ENCODE measurements around the gene TNFRSF6B.

TNFRSF6B gene

DNA sequence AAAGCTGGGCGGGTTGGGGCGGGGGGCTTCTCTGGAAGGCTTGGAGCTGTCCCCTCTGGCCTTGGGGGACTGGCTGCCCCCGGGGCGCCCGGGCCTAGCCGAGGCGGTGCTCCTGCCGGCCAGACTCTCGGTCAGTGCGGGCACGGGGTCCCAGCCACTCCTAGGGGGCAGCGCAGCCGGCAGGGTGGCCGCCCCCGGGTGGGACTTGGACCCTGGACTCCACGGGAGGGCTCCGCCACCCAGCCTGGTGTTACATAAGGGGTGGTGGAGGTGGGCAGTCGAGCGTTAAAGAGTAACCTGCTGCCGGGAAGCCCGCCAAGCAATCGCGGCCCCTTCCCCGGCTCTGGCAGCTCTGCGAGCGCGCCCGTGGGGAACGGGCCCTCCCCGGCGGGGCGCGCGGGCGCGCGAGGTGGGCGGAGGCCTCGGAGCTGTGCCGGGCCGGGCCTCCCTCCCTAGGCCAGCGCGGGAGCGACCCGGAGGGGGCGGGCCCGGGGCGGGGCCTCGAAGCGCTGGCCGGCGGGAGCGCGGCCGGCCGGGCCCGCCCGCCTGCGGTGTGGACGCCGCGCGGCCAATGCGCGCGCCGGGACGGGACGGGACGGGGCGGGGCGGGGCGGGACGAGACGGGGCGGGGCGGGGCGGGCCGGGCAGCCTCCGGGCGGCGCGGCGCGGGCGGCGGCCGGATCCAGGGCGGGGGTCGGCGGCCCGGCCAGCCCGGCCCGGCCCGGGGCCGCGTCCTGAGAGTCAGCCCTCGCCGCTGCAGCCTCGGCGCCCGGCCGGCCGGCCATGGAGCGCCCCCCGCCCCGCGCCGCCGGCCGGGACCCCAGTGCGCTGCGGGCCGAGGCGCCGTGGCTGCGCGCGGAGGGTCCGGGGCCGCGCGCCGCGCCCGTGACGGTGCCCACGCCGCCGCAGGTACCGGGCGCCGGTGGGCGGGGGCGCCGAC lies 42.9 kb downstream of the TNFRSF6B start, which contains the start of gene SLC2A4RG:
Gene SLC2A4RG (plus strand): TSS at position 647 of the 940 bp plus-strand sequence. CDS start 137 bp downstream, at position 784.
- no peak for DNase-seq (ENCODE audit: low read depth)

DNA sequence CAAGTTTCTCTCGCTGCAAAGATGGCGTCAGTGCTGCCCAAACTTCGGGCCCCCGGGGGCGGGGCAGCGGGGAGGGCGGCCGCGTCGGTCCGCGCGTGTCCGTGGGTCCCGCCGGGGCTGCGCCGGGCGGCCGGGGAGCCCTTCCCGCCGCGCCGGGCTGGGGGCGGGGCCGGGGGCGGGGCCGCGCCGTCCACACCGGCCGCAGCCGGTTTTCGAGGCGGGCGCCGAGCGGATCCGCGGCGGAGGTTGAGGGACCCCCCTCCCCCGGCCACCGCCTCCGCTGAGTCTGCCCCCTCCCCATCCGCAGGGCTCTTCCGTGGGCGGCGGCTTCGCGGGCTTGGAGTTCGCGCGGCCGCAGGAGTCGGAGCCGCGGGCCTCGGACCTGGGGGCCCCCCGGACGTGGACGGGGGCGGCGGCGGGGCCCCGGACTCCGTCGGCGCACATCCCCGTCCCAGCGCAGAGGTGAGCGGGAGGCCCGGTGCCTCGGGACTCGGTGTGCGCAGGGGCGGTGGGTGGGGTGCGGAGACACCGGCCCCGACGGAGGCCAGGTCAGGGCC lies 43.7 kb downstream of the TNFRSF6B start:
- DNase-seq (ENCODE audit: low read depth): no peak

DNA sequence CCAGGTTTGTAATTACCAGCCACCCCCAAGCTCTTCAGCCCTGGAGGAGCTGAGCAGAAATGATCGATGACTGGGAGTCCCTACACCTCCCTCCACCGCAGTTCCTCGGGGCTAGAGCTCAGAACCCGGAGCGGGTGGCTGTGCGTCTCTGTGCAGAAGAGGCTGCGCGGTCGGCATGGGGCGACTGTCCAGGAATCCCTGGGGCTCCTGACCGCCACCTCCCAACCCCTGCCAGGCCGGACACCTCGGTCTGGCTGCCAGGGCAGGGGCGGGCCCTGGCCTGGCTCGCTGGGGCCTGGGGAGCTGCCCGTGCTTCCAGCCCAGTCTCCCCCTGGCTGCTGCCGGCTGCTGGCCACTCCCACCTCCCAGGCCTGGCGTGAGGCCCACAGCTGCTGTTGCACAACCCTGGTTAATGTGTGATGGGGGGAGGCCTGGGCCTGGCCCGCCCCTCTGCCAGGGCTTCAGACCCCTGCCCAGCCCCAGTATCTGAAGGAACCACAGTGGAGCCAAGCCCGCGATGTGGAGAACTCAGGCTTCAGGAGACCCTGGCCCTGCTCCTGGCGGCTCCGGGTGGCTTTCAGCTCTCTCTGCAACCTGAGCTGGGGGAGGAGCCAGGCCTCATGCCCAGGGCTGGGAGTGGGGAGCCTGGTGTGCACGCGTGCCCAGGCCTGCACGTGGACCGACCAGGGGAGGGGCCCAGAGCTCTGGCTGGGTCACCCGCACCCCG lies 44.3 kb downstream of the TNFRSF6B start:
- no peak for DNase-seq (ENCODE audit: low read depth)

DNA sequence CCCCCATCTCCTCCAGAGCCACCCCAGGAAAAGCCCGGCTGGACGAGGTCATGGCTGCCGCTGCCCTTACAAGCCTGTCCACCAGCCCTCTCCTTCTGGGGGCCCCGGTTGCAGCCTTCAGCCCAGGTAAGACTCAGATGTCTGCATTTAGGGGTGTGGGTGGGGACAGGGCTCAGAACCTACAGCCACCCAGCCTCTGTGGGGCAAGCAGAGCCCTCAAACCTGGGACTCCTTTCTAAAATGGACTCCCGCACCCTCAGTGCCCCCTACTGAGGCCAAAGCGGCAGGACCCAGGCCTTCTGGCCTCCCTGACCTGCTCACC lies 44.9 kb downstream of the TNFRSF6B start:
- DNase-seq (ENCODE audit: low read depth): no peak

DNA sequence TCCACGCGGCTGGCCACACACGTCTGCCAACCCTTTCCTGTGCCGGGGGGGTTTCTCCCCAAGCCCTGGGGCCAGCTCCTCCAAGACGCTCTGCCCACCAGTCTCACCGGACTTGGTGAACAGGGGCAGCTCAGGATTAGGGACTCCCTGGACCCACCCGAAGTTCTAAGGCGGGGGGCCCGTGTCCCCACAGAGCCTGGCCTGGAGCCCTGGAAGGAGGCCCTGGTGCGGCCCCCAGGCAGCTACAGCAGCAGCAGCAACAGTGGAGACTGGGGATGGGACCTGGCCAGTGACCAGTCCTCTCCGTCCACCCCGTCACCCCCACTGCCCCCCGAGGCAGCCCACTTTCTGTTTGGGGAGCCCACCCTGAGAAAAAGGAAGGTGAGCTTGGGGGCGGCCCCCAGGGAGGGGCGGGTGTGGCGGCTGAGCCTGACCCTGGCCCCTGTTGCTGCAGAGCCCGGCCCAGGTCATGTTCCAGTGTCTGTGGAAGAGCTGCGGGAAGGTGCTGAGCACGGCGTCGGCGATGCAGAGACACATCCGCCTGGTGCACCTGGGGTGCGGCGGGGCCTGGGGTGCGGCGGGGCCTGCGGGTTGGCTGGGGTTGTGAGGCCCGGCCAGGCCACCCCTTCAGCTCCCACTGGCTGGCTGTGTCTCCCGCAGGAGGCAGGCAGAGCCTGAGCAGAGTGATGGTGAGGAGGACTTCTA lies 45.4 kb downstream of the TNFRSF6B start:
- no peak for DNase-seq (ENCODE audit: low read depth)

DNA sequence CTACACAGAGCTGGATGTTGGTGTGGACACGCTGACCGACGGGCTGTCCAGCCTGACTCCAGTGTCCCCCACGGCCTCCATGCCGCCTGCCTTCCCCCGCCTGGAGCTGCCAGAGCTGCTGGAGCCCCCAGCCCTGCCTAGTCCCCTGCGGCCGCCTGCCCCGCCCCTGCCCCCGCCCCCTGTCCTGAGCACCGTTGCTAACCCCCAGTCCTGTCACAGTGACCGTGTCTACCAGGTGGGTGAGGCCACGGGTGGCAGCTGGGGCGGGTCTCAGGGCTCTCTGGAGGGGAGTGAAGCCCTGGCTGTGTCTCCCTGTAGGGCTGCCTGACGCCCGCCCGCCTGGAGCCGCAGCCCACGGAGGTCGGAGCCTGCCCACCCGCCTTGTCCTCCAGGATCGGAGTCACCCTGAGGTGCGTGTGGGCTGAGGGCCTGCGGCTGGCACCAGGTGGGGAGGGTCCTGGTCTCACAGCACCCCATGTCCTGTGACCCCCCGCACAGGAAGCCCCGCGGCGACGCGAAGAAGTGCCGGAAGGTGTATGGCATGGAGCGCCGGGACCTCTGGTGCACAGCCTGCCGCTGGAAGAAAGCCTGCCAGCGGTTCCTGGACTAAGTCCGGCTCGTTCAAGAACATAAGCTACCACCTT lies 46.1 kb downstream of the TNFRSF6B start:
- DNase-seq (ENCODE audit: low read depth): no peak

DNA sequence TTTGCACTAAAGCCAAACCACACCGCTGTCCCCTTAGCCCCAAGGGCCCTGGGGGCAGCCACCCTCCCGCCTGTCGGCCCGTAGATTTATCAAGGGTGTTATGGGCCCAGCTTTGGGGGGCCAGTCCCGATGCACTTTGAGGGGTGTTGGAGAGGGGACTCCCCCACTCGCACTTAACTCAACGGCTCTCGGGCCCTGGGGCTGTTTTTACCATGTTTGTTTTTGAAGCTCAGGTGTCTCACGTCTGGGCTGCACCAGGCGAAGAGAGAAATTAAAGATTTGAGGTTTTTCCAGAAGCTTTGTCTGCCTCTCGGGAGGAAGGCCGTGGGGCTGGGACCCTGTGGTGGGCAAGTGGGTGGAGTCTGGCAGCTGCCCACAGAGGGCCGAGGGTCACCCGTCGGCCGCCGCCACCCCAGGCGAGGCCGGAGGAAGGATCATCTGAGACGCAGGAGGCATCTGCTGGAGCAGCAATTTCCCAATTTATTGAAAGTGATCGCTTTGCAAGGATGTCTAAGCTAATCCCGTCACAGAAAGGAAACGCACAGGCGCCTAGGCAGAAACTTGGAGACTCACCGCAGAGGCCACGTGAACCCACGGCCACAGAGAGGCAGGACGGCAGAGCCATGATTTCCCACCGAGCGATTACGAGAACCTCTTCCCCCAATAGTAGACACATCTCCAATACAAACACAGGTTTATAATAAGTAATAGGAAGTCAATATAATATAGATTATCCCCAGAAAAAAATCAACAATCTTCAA lies 46.9 kb downstream of the TNFRSF6B start:
- no peak for DNase-seq (ENCODE audit: low read depth)

DNA sequence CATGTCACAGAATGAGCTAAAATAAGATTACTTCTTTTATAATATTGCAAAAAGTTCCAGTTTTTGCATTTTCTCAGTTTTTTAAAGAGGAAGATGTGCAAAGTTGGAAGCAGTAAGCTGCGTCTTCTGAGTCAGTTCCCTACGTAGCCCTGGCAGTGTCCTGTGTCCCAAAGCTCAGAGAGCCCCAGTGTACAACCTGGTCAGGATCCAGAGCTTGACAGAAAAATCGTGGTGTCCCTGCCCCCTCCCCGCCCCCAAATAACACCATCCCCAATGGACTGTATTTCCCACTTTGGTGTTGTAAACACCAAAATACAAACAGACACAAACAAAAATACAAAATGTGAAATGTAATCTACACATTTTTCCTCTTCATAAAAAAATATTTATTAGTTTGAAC lies 47.7 kb downstream of the TNFRSF6B start:
- DNase-seq (ENCODE audit: low read depth): no peak

DNA sequence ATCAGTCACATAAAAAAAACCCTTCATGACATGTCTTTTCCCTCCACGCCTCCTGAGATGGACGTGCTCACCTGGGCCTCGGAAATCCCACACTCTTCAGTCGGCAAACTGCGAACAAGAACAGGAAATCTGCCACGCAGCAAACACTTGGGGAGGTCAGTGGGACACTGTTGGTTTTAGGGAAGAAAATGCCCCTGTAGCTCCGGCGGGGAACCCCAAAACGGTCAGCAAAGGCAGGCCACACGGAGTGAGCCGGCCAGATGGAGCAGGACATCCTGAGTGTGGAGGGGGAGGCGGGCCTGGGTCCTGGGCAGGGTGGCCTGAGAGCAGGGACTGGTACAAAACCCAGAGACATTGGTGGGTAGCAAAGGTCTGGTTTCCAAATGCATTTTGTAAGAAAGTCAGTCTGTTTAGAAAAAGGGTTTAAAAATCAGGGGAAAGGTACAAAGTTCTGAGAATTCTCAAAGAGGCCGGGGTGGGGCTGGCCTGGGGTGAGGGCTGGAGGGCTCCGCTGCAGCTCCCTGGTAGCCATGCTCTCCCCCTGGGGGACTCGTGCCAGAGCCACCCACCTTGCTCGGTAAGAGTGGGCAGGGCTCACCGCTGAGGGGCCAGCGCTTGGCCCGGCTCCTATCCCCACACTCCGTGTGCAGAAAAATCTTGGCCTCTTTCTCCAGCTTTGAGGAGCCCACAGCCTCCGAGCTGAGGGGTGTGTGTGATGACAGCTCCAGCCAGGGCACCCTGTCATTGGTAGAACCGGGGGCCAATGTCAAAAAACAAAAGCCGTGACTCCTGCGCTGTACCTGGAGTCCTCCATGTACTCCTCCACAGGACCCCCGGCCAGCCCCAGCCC lies 48.3 kb downstream of the TNFRSF6B start:
- DNase-seq (ENCODE audit: low read depth): no peak

DNA sequence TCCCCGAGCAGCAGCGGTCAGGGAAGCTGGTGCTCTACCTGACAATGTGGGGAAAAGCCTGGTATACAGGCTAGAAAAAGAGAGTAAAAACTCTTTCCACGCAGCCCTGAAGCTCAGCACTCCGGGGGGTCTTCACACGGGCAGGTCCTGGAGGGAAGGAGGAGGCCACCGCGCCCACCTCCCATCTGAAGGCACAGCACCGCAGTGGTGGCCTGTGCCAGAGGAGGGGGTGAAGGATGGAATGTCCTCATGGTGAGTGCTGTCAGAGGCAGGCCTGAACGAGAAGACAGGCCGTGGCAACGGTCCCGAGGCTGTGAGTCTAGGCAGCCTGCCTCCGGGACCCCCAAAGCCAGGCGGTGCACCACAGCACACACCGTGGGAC lies 49.0 kb downstream of the TNFRSF6B start:
- no peak for DNase-seq (ENCODE audit: low read depth)

DNA sequence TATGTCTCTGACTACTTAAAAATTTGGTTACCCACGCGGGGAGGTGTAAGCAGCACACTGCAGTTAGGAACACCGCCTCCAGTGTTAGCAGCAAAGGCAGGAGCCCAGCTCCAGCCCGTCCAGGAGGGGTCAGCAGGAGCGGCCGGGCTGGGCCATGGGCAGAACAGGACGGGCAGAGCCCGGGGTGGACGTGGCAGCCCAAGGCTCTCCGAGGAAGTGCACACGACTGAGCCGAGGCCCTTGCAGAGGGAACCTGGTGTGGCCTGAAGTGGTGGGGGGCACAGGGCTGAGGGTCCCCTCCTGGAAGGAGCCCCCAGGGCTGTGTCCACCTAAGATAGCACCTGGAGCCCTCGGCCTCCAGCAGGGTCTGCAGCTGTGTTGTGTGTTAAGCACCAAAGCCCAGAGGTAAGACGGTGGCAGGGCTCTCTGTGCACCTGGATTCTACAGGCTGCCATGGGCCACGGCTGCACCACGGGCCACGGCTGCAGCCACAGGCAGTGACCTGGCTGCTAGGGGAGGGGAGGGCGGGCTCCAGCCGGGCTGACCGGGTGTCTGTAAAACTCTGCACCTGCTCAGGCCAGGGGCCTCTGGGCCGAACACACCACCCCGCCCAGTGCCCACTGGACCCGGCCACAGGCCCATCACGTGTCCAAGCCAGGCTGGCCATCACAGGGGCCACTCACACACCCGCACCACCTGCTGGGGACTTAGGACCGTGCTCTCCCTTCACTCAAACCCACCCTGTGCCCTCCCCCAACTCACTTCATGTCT lies 49.7 kb downstream of the TNFRSF6B start:
- no peak for DNase-seq (ENCODE audit: low read depth)

DNA sequence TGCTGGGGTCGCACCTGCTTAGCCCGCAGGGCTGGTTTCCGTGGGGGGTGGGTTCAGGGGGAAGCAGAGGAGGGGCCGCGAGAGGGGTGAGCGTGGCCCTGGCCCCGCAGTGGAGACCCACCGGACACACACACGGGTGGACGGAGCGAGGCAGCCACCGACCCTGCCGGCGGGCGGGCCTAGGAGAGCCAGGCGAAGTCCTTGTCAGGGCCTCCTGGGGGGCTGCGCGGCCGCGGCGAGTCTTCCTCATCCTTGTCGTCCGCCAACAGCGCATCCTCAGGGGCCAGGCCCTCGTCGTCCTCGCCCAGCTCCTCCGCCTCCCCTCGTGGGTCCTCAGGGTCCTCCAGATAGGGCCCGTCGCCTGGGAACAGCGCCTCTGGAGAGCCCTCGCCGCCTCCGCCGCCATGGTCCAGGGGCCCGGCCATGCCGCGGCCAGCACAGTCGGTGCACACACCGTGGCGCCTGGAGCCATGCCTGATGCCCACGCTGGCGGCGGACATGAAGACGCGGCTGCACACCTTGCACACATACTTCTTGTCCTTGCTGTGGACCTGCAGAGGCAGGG lies 50.4 kb downstream of the TNFRSF6B start:
- no peak for DNase-seq (ENCODE audit: low read depth)

DNA sequence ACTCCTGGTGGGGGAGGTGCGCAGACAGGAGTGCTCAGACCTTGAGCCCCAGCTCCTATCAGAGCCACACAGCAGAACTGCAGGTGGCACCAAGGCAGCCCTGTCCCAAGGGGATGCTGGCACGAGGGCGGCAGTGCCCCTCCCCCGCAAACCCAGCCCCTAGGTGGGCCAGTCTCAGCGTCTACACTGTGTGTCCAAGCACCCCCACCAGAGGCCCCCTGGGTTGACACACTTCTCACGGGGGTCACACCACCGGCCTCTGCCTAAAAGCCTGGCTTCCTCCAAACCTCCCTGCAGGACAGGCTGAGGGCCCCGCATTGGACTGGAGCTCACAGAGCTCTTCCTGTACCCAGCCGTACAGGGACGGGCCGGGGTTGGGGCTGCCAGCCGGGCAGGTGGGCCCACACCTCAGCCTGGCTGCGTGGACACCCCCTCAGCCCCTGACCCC lies 51.2 kb downstream of the TNFRSF6B start:
- no peak for DNase-seq (ENCODE audit: low read depth)
